GM23338 (cell line): ENCODE measurements around the gene WFDC12. TPM values are rescaled to one million over a fixed set of nuclear protein-coding genes. Genes with fewer than 3 reads are reported as not detected.

Experiments used
- ATAC-seq: fragments of 200-7000 bp; cut with Tn5 transposase; 3 replicates; pipeline ENCODE4 v1.9.1; 2020
- DNase-seq: peaks from one replicate; pipeline ENCODE4 v3.0.0-alpha.2; 2015; ENCODE audit warnings: low spot score
- H2AFZ ChIP-seq: fragments of 200-600 bp; sonication (generic); 2 replicates; pipeline ENCODE4 v1.8.0; 2016; ENCODE audit warnings: antibody characterized with exemption, mild to moderate bottlenecking, moderate library complexity
- H3F3A ChIP-seq: fragments of 200-600 bp; sonication (generic); replicated peaks from 2 replicates; pipeline ENCODE4 v1.8.0; 2017; ENCODE audit warnings: antibody characterized with exemption, mixed run types, low read depth
- H3K27ac ChIP-seq: fragments of 200-600 bp; sonication (generic); 2 replicates; pipeline ENCODE4 v1.6.1; 2016; ENCODE audit warnings: low read depth
- H3K27me3 ChIP-seq: fragments of 200-600 bp; sonication (generic); 2 replicates; pipeline ENCODE4 v1.8.0; 2016; ENCODE audit warnings: mild to moderate bottlenecking, mixed run types, moderate library complexity; ENCODE audit not compliant: insufficient read depth
- H3K36me3 ChIP-seq: fragments of 200-600 bp; sonication (generic); 2 replicates; pipeline ENCODE4 v1.8.0; 2016; ENCODE audit warnings: mild to moderate bottlenecking; ENCODE audit not compliant: insufficient read depth
- H3K4me1 ChIP-seq: fragments of 200-600 bp; sonication (generic); 2 replicates; pipeline ENCODE4 v1.8.0; 2016; ENCODE audit warnings: mild to moderate bottlenecking, moderate library complexity; ENCODE audit not compliant: insufficient read depth
- H3K4me2 ChIP-seq: fragments of 200-600 bp; sonication (generic); 2 replicates; pipeline ENCODE4 v1.7.1; 2017; ENCODE audit warnings: mixed run types
- H3K4me3 ChIP-seq: fragments of 200-600 bp; sonication (generic); 2 replicates; pipeline ENCODE4 v1.6.1; 2016; ENCODE audit warnings: mixed run types
- H3K79me2 ChIP-seq: fragments of 200-600 bp; sonication (generic); replicated peaks from 2 replicates; pipeline ENCODE4 v1.8.0; 2017; ENCODE audit warnings: mild to moderate bottlenecking; ENCODE audit not compliant: insufficient read depth
- H3K9me2 ChIP-seq: fragments of 200-600 bp; sonication (generic); 2 replicates; pipeline ENCODE4 v1.8.0; 2017; ENCODE audit not compliant: insufficient read depth
- H4K20me1 ChIP-seq: fragments of 200-600 bp; sonication (generic); replicated peaks from 2 replicates; pipeline ENCODE4 v1.8.0; 2017; ENCODE audit warnings: mild to moderate bottlenecking; ENCODE audit not compliant: insufficient read depth
- H3K27ac Mint-ChIP-seq: 2 replicates; pipeline ENCODE4 v1.8.0; 2020; ENCODE audit warnings: inconsistent platforms, mild to moderate bottlenecking, moderate library complexity, mixed read lengths
- H3K27me3 Mint-ChIP-seq: 3 replicates; pipeline ENCODE4 v1.8.0; 2022; ENCODE audit warnings: low read depth, mild to moderate bottlenecking, moderate library complexity, mixed read lengths, inconsistent platforms; ENCODE audit not compliant: insufficient read depth, poor library complexity
- H3K36me3 Mint-ChIP-seq: 3 replicates; pipeline ENCODE4 v1.8.0; 2021; ENCODE audit warnings: low read depth, mild to moderate bottlenecking, inconsistent platforms, moderate library complexity, mixed read lengths
- H3K4me1 Mint-ChIP-seq: 3 replicates; pipeline ENCODE4 v1.8.0; 2020; ENCODE audit warnings: mild to moderate bottlenecking, inconsistent platforms, mixed read lengths
- H3K4me3 Mint-ChIP-seq: 3 replicates; pipeline ENCODE4 v1.8.0; 2021; ENCODE audit warnings: moderate library complexity, mild to moderate bottlenecking, inconsistent platforms, mixed read lengths
- H3K9me3 Mint-ChIP-seq: 3 replicates; pipeline ENCODE4 v1.8.0; 2020; ENCODE audit warnings: moderate library complexity, mild to moderate bottlenecking, inconsistent platforms, mixed read lengths
- CREB1 ChIP-seq: fragments of 250-450 bp; sonication (Bioruptor Pico); IDR thresholded peaks from 2 replicates; pipeline ENCODE4 v1.5.0; 2020; ENCODE audit warnings: low read depth, mild to moderate bottlenecking, moderate library complexity
- EZH2phosphoT487 ChIP-seq: fragments of 200-600 bp; sonication (generic); IDR thresholded peaks from one replicate; pipeline ENCODE4 v1.8.1; 2018; ENCODE audit warnings: antibody characterized with exemption; ENCODE audit not compliant: unreplicated experiment
- NANOG ChIP-seq: IDR thresholded peaks from 2 replicates; pipeline ENCODE4 v1.6.1; 2016; ENCODE audit warnings: antibody characterized with exemption, borderline replicate concordance
- POLR2AphosphoS5 ChIP-seq: IDR thresholded peaks from 2 replicates; pipeline ENCODE4 v1.6.1; 2016; ENCODE audit warnings: antibody characterized with exemption, low read depth
- STAT1 ChIP-seq: IDR thresholded peaks from one replicate; pipeline ENCODE4 v1.6.1; 2016; ENCODE audit warnings: antibody characterized with exemption; ENCODE audit not compliant: unreplicated experiment
- ZNF114 ChIP-seq: fragments of 250-450 bp; sonication (Bioruptor Pico); IDR thresholded peaks from 2 replicates; pipeline ENCODE4 v1.5.0; 2020; ENCODE audit warnings: mild to moderate bottlenecking, moderate library complexity
- polyA plus RNA-seq: library from polyadenylated mRNA; unstranded; fragments of >200 nt; fragmentation: Nextera tagmentation; extraction: Ambion mirVana; gene quantifications from 2 replicates; pipeline ENCODE4 v1.2.1, GENCODE V29; 2016
- total RNA-seq: library from RNA; depleted of rRNA; stranded (reverse); fragments of >200 nt; shearing (Covaris generic); gene quantifications from 2 replicates; pipeline ENCODE4 v1.2.3, GENCODE V29; 2014
- TF ChIP-seq, protein P1 (sequence below): IDR thresholded peaks from one replicate; pipeline ENCODE4 v1.6.1; 2018; ENCODE audit warnings: antibody characterized with exemption; ENCODE audit not compliant: unreplicated experiment
- TF ChIP-seq, protein P2 (sequence below), 2 experiments: fragments of 200-600 bp in 1 of 2; sonication (generic) in 1 of 2; conservative IDR thresholded peaks; 2 replicates each; pipeline versions ENCODE4 v1.5.1 to v1.6.1; 2016 to 2017; ENCODE audit warnings: antibody characterized with exemption in 2 of 2, low read depth in 2 of 2, mild to moderate bottlenecking in 2 of 2, moderate library complexity in 1 of 2
- TF ChIP-seq, protein P3 (sequence below): fragments of 250-450 bp; sonication (Bioruptor Pico); IDR thresholded peaks from 2 replicates; pipeline ENCODE4 v1.5.0; 2020; ENCODE audit warnings: mild to moderate bottlenecking, moderate library complexity

The WFDC12 gene
- total and polyA plus RNA-seq, 2 experiments from 2014 or later = not detected

DNA sequence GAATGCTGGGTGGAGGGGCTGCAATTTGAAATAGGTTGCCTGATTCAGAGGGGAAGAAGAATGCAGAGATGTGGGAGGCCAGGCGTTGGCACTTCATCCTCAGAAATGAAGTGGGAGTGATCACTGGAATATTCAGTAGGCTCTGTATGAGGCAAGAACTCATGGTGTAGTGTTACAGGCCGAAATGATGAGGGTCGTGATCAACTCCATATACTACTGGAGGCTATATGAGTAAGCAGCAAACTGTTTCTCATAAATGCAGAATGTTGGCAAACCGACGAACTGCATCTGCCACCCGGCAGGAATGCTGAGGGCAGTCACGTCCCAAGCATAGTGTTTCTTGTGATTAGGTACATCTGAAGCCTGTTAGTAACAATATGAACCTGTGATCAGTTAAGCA lies 36.0 kb downstream of the WFDC12 start:
- Histone ChIP-seq H3K9me2 (no peaks in the 10 kb centered on the region), H2AFZ (no peak overlapping the region), H4K20me1 (no peaks in the 10 kb centered on the region), H3K4me3 (no peak overlapping the region), H3K4me2 (0 out of 2 replicates have a peak overlapping the region, but pooled peaks have one; percentile 2), H3F3A (no peaks in the 10 kb centered on the region), H3K27me3 (no peaks in the 10 kb centered on the region), H3K79me2 (no peaks in the 10 kb centered on the region), H3K36me3 (no peaks in the 10 kb centered on the region; the same call in 1 of the 2 replicates), H3K4me1 (peaks cover 6% of the 10 kb centered on the region; the same call in 1 of the 2 replicates), H3K27ac (no peak overlapping the region)
- DNase-seq = peak; percentile 19
- peak; percentile 45 for ATAC-seq
- no peak for TF ChIP-seq EZH2phosphoT487
- no peak for TF ChIP-seq POLR2AphosphoS5
- H3K27me3 Mint-ChIP-seq = peaks cover 3% of the 10 kb centered on the region
- H3K27ac Mint-ChIP-seq = 0 out of 2 replicates have a peak overlapping the region, but pooled peaks have one; percentile 48
- no peaks in the 10 kb centered on the region; the same call in 2 of the 3 replicates for H3K36me3 Mint-ChIP-seq
- H3K9me3 Mint-ChIP-seq = no peaks in the 10 kb centered on the region
- peaks cover 14% of the 10 kb centered on the region for H3K4me1 Mint-ChIP-seq
- no peak overlapping the region for H3K4me3 Mint-ChIP-seq

DNA sequence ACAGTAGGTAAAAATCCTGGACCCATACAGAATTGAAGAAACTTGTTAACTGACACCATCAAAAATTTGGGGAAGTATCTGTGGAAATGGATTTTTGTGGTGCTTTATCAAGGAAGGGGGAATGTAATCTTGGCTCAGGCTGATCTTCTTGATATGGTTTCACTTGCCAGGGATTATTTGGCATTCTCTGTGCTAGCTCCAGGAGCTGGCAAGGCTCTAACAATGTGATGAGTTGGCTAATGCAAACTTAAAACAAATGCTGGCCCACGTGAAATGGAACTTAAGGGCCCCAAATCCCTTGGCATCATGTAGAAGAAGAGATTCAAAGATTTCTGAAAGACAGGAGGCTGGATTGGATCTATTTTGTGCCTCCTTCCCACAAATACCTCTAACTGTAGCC lies 36.5 kb downstream of the WFDC12 start:
- DNase-seq (no peak), ATAC-seq (no peak)
- Histone ChIP-seq H3K9me2 (no peaks in the 10 kb centered on the region), H3K27me3 (no peaks in the 10 kb centered on the region), H3F3A (no peaks in the 10 kb centered on the region), H3K36me3 (no peaks in the 10 kb centered on the region; the same call in 1 of the 2 replicates), H3K79me2 (no peaks in the 10 kb centered on the region), H2AFZ (no peak overlapping the region), H3K4me1 (peaks cover 6% of the 10 kb centered on the region; the same call in 1 of the 2 replicates), H3K4me2 (no peak overlapping the region), H3K4me3 (no peak overlapping the region), H4K20me1 (no peaks in the 10 kb centered on the region), H3K27ac (no peak overlapping the region)
- Mint-ChIP-seq H3K4me1 (peaks cover 14% of the 10 kb centered on the region), H3K27me3 (peaks cover under 1% of the 10 kb centered on the region), H3K27ac (0 out of 2 replicates have a peak overlapping the region, but pooled peaks have one; percentile 48), H3K4me3 (no peak overlapping the region), H3K36me3 (peaks cover 3% of the 10 kb centered on the region), H3K9me3 (no peaks in the 10 kb centered on the region)
- TF ChIP-seq, protein P1, sequence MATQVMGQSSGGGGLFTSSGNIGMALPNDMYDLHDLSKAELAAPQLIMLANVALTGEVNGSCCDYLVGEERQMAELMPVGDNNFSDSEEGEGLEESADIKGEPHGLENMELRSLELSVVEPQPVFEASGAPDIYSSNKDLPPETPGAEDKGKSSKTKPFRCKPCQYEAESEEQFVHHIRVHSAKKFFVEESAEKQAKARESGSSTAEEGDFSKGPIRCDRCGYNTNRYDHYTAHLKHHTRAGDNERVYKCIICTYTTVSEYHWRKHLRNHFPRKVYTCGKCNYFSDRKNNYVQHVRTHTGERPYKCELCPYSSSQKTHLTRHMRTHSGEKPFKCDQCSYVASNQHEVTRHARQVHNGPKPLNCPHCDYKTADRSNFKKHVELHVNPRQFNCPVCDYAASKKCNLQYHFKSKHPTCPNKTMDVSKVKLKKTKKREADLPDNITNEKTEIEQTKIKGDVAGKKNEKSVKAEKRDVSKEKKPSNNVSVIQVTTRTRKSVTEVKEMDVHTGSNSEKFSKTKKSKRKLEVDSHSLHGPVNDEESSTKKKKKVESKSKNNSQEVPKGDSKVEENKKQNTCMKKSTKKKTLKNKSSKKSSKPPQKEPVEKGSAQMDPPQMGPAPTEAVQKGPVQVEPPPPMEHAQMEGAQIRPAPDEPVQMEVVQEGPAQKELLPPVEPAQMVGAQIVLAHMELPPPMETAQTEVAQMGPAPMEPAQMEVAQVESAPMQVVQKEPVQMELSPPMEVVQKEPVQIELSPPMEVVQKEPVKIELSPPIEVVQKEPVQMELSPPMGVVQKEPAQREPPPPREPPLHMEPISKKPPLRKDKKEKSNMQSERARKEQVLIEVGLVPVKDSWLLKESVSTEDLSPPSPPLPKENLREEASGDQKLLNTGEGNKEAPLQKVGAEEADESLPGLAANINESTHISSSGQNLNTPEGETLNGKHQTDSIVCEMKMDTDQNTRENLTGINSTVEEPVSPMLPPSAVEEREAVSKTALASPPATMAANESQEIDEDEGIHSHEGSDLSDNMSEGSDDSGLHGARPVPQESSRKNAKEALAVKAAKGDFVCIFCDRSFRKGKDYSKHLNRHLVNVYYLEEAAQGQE = no peak
- TF ChIP-seq, protein P2, sequence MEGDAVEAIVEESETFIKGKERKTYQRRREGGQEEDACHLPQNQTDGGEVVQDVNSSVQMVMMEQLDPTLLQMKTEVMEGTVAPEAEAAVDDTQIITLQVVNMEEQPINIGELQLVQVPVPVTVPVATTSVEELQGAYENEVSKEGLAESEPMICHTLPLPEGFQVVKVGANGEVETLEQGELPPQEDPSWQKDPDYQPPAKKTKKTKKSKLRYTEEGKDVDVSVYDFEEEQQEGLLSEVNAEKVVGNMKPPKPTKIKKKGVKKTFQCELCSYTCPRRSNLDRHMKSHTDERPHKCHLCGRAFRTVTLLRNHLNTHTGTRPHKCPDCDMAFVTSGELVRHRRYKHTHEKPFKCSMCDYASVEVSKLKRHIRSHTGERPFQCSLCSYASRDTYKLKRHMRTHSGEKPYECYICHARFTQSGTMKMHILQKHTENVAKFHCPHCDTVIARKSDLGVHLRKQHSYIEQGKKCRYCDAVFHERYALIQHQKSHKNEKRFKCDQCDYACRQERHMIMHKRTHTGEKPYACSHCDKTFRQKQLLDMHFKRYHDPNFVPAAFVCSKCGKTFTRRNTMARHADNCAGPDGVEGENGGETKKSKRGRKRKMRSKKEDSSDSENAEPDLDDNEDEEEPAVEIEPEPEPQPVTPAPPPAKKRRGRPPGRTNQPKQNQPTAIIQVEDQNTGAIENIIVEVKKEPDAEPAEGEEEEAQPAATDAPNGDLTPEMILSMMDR (conservative IDR thresholded peaks at IDR 0.05; ENCODE audit: low read depth in 2 of 2) = no peak
- TF ChIP-seq NANOG (no peak), STAT1 (no peak), CREB1 (no peak), POLR2AphosphoS5 (no peak), ZNF114 (CRISPR knock-in tag) (no peak)
- TF ChIP-seq, protein P3, sequence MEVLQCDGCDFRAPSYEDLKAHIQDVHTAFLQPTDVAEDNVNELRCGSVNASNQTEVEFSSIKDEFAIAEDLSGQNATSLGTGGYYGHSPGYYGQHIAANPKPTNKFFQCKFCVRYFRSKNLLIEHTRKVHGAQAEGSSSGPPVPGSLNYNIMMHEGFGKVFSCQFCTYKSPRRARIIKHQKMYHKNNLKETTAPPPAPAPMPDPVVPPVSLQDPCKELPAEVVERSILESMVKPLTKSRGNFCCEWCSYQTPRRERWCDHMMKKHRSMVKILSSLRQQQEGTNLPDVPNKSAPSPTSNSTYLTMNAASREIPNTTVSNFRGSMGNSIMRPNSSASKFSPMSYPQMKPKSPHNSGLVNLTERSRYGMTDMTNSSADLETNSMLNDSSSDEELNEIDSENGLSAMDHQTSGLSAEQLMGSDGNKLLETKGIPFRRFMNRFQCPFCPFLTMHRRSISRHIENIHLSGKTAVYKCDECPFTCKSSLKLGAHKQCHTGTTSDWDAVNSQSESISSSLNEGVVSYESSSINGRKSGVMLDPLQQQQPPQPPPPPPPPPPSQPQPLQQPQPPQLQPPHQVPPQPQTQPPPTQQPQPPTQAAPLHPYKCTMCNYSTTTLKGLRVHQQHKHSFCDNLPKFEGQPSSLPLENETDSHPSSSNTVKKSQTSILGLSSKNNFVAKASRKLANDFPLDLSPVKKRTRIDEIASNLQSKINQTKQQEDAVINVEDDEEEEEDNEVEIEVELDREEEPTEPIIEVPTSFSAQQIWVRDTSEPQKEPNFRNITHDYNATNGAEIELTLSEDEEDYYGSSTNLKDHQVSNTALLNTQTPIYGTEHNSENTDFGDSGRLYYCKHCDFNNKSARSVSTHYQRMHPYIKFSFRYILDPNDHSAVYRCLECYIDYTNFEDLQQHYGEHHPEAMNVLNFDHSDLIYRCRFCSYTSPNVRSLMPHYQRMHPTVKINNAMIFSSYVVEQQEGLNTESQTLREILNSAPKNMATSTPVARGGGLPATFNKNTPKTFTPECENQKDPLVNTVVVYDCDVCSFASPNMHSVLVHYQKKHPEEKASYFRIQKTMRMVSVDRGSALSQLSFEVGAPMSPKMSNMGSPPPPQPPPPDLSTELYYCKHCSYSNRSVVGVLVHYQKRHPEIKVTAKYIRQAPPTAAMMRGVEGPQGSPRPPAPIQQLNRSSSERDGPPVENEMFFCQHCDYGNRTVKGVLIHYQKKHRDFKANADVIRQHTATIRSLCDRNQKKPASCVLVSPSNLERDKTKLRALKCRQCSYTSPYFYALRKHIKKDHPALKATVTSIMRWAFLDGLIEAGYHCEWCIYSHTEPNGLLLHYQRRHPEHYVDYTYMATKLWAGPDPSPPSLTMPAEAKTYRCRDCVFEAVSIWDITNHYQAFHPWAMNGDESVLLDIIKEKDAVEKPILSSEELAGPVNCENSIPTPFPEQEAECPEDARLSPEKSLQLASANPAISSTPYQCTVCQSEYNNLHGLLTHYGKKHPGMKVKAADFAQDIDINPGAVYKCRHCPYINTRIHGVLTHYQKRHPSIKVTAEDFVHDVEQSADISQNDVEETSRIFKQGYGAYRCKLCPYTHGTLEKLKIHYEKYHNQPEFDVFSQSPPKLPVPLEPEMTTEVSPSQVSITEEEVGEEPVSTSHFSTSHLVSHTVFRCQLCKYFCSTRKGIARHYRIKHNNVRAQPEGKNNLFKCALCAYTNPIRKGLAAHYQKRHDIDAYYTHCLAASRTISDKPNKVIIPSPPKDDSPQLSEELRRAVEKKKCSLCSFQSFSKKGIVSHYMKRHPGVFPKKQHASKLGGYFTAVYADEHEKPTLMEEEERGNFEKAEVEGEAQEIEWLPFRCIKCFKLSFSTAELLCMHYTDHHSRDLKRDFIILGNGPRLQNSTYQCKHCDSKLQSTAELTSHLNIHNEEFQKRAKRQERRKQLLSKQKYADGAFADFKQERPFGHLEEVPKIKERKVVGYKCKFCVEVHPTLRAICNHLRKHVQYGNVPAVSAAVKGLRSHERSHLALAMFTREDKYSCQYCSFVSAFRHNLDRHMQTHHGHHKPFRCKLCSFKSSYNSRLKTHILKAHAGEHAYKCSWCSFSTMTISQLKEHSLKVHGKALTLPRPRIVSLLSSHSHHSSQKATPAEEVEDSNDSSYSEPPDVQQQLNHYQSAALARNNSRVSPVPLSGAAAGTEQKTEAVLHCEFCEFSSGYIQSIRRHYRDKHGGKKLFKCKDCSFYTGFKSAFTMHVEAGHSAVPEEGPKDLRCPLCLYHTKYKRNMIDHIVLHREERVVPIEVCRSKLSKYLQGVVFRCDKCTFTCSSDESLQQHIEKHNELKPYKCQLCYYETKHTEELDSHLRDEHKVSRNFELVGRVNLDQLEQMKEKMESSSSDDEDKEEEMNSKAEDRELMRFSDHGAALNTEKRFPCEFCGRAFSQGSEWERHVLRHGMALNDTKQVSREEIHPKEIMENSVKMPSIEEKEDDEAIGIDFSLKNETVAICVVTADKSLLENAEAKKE (CRISPR knock-in tag) = no peak
